ENCODE results near the gene EFCAB10.
"Not testable (repeated sequence)": the region's sequence is repeated elsewhere in the genome, so short reads cannot be mapped to it uniquely, and the experiment has no call there.

EFCAB10 gene

DNA sequence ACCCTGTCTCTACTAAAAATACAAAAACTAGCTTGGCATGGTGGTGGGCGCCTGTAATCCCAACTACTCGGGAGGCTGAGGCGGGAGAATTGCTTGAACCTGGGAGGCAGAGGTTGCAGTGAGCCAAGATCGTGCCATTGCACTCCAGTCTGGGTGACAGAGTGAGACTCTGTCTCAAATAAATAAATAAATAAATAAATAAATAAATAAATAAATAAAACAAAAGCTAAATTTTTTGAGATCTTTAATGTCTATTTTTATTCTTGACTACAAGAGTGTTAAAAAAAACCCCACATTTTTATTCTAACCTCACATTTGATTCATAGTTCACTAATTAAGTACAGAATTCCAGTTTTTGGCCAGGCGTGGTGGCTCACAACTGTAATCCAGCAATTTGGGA, 53.6 kb downstream of the EFCAB10 start:
- DNase-seq = not testable (repeated sequence)

DNA sequence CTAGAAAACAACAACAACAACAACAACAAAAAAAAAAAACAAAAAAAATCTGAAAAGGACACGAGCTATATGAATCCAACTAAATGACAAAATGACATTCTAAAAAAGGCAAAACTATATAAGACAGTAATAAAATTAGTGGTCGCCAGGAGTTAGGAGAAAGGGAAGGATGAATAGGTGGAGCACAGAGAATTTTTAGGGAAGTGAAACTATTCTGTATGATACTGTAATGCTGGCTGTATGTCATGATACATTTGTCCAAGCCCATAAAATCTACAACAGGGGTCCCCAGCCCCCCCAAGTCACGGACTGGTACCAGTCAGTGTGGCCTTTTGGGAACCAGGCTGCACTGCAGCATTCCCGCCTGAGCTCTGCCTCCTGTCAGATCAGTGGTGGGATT, 56.5 kb downstream of the EFCAB10 start:
- no peak for DNase-seq

DNA sequence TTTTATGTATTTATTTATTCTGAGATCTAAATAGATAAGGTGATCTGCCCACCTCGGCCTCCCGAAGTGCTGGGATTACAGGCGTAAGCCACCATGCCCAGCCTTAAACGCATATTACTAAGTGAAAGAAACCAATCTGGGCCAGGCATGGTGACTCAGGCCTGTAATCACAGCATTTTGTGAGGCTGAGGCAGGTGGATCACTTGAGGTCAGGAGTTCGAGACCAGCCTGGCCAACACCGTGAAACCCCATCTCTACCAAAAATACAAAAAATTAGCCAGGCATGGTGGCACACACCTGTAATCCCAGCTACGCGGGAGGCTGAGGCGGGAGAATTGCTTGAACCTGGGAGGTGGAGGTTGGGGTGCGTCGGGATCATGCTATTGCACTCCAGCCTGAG, 56.9 kb downstream of the EFCAB10 start:
- not testable (repeated sequence) for DNase-seq

DNA sequence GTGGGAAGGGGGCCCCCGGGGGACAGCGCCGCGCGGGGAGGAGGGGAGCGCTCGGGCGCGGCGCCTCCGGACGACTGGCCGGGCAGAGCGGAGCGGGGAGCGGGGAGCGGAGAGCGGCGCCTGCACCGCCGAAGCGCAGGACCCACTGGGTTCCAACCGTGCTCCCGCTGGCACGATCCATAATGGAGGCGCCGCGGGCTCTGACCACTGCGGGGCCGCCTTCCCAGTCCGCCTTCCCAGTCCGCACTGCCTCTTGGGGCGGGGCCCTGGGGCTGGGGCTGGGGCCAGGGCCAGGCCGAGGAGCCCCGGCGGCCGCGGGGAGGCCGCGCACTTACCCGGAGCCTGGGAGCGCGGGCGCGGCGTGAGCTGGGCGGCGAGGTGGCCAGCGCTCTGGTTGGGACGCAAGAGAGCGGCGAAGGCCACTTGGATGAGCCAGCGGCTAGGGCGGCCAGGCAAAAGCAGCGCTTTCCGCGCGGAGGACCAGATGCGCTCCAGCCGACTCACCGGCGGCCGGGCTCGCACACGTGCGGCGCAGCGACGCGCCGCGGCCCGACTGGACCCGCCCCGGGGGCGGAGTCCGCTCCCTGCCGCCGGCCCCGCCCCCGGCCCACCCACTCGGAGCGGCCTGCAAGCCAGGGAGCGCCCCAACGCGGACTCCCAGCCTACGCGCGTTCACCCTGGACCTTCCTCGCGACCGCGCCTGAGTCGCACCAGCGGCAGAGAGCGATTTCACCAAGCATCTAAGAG, 59.4 kb downstream of the EFCAB10 start, which contains the start of gene PUS7:
PUS7 (minus strand) TSS at position 555 of the 747 bp plus-strand sequence. CDS start 13,759 bp downstream, outside the sequence.
- DNase-seq = peak; percentile 70

DNA sequence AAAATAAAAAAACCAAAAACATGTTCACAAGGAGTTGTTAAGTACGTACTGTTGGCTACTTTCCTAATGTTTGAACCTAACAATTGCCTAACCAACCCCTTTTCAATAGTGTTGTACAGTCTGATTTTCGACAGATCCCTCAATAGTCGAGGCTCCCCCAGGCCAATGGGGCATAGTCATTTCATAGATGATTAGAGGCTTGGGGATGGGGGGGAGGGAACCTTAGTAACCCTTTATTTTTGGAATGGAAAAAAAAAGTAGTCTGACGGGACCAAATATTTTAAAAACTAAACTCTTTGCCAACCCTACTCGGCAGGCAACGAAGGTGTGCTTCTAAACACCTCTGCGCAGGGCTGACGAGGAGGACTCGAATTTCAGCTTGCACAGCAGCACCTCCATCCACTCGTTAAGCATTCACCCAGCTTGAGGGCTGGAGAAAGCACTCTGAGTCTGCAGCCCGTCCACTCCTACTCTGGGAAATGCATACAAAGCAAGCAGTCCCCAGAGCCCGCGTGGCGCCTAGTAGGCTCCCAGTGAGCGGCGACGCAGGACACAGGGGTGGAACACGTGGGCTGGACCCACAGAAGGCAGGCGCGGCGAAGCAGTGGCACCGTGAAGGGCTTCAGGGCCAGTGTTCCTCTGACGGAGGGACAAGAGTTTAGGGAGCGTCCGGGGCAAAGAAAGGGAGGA, 60.1 kb downstream of the EFCAB10 start:
- DNase-seq = no peak

DNA sequence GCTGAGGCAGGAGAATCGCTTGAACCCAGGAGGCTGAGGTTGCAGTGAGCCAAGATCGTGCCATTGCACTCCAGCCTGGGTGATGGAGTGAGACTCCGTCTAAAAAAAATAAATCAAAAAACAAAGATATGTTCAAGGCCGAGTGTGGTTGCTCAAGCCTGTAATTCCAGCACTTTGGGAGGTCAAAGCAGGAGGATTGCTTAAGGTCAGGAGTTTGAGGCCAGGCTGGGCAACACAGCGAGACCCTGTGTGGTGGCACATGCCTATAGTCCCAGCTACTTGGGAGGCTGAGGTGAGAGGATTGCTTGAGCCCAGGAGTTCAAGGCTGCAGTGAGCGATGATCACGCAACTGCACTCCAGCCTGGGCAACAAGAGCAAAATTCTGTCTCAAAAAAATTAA, 60.7 kb downstream of the EFCAB10 start:
- not testable (repeated sequence) for DNase-seq

DNA sequence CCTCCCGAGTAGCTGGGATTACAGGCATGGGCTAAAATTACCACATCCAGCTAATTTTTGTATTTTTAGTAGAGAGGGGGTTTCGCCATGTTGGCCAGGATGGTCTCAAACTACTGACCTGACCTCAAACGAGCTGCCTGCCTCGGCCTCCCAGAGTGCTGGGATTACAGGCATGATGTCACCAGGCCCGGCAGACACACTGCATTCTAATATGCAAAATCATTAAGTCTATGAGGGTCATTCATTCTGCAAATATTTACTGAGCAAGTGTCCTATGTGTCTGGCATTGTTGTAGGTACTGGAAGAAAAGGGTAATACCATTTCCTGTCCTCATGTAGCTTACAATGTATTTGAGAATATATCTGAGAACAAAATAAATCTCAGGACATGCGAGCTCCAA, 61.9 kb downstream of the EFCAB10 start:
- no peak for DNase-seq

DNA sequence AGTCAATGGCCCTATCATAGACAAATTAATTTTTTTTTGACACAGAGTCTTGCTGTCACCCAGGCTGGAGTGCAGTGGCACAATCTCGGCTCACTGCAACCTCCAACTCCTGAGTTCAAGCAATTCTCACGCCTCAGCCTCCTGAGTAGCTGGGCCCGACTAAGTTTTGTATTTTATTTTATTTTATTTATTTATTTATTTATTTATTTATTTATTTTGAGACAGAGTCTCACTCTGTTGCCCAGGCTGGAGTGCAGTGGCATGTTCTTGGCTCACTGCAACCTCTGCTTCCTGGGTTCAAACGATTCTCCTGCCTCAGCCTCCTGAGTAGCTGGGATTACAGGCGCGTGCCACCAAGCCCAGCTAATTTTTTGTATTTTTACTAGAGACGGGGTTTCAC, 65.7 kb downstream of the EFCAB10 start:
- not testable (repeated sequence) for DNase-seq
